GM21528 (cell line): Measurements from ENCODE around the gene RAI1.

Source experiments
- ATAC-seq: cut with Tn5 transposase; IDR thresholded peaks from one replicate; pipeline ENCODE4 v1.9.1; 2021; ENCODE audit warnings: mild to moderate bottlenecking, moderate library complexity; ENCODE audit not compliant: unreplicated experiment, low FRiP score

RAI1 gene

DNA sequence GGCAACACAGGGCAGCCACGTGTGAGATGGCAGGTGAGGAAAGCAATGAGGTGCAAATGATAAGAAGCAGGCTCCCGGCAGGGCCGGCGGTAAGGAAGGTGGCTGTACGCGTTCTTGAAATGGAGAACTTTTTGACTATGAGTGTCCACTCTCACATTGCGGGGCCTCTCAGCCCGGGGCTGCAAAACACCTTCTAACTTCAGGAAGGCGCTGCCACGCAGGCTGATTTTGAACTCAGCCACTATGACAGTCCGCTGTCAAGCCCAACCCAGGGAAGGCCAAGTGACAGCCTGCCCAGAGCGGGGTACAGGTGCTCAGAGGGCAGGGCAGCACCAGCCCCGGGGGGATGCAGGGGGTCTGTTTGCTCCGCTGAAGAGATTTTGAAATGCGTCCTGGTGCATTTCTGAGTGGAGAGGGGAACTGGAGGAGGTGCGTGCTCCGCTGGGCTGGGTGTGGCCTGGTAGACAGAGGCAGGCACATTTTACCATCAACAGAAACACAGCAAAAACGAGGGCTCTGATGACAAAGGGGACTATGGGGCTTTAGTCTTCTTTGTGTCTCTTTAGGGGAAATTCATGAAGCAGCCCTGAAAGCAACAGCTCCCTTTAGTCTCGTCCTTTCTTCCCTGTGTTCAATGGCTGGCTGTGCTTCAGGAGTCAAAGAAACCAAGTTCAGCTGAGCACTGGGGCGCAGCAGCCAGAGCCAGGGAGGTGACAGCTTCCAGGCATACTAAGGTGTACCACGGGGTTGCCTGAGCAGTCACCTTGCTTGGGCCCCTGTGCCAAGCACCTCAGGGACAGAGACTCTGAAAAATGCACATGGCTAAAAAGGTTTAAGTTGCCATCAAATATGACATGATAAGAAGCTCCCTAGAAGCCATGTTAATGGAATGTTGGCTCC lies 170.1 kb downstream of the RAI1 start:
- ATAC-seq: no peak

DNA sequence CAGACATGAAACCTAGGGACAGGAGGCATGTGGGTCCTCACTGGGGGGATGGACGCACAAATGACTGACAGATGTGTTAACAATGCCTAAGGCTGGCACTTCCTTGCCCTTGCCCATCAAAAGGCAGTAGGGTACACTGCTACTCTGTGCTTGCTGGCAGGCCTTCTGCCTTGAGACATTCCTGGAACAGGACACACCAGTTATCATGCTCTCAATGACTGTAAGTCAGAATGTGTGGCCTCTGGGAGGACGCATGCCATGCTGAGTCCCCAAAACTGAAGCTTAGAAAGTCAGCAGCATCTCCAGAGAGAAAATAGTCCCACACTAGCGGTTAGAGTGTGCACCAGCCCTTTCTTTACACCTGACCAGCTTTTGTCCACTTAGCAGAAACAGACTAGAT lies 171.7 kb downstream of the RAI1 start:
- ATAC-seq: no peak

DNA sequence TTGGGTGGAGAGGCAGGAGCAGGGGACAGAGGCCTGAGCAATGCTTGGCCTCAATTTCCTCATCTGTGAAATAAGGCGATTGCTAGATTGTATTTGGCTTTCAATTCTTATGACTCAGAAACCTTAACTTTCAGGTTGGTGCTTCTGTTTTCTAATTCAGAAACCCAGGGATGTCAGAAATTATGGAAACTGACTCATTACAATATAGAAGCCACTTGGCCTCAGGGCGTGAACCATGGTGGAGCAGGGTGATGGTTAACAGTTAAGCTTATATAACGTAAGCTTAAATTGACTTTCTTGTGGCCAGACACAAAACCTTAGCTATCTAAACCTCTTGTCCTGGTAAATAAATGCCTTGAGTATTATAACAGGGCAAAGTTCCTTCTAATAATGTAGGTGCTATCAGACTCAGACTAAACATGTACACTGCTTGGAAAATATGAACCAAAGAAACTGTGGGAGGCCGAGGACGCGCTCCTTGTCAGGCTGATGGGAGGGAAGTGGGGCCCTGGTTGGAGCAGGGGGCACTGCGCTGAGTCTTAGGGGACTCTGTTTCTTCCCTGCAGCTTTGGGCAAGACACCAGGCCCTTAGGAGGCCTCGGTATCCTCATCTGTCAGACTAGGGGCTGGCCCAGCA lies 172.7 kb downstream of the RAI1 start:
- ATAC-seq: no peak

DNA sequence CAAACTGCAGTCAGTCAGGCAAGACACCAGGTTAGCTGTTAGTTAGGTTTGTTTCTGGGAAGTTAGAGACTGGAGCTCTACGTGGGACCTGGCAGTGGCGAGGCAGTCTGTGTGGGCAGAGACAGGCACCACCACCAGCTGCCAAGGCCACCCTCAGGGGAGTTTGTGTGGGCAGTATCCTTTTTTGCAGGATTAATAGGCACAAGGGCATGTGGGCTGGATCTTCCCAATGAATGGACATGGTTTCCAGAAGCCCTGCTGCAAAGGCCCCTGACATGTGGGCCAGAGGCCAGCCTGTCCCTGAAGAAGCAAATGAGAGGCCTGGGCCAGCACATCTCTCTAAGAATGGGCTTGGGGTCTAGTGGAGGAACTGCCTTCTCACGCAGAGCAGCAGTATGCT lies 174.7 kb downstream of the RAI1 start:
- no peak for ATAC-seq

DNA sequence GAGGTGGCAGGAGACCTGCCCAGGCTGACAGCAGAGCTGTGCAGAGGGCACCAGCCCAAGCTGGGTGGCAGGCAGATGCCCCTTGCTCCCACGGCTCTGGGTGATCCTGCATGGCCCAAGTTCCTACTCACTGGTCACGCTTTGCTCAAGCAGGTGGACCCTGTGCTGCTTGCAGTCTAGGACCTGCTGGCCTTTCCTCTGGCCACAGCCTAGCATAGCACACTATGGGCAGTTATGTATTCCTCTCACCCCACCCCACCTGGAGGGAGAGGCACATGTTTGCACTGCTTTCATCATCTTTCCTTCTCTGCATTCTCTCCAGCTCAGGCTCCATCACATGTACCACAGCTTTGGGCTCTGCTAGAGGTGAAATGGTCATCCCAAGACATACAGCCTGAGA lies 175.1 kb downstream of the RAI1 start:
- no peak for ATAC-seq

DNA sequence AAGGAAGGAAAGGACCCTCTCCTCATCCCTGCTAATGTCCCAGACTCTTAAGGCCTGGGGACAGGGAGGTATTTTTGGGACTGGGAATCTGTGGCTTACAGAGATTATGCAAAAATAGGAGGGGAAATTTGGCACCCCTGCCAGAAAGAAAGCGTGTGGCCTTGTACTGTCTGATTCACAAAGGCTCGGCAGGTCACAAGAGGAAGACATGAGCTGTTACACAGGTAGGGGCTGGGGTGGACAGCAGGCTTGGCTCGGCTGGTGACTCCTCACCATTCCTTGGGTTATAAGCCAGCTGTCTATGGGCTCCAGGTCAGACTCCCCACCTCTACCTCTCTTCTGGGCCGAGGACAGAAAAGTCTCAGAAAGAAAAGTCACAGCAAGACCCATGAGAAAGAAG lies 176.2 kb downstream of the RAI1 start:
- ATAC-seq: no peak

DNA sequence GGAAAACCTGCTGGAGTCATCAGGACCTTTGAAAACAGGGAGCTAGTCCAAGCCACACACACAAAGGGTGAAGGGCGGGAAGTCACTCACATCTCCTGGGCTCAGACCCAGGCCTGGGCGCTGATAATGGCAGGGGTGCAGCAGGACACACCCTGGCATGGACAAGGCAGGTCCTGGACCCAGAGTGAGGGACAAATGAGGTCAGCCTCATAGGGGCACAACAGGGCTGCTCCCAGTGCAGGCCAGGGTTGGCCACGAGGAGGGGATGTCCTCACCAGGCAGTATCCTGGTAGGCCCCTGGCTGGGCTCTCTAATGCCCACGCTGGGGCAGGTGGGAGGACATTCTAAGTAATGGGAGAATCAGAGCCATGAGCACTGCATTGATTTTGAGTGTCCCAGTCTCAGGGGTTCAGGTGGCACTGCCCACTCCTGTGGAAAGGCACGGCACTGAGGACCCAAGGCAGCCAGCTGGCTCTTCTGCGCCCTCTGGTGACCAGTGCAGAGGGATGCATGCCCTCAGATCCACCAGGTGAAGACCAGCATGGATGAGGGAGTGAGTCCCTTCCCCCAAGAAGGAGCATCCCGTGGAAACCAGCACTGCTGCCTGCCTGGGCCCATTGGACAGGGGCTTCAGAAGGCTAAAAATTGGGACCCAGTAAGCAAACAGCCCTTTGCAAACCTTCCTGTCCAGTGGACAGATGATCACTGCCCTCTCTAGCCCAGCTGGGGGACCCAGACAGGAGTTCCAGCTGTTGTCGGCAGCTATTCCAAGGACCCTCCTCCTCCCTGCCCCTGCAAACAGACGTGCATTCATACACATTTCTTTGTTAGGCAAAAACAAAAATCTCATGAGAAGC lies 178.9 kb downstream of the RAI1 start:
- no peak for ATAC-seq

DNA sequence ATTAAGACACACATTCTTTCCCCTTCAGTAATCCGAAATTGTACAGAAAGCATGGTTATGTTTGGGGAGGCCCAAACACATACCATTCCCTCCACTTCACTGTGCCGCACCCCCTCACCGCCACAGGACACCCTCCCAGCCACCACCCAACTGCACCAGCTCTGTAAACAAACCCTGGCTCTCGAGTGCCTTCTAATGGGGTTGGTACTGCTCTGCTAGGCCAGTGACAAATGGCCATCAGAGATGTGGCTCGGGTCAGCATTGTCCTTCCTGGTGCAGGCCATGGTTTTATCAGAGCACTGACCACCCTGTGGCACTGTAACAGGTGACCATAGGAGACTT lies 179.5 kb downstream of the RAI1 start:
- no peak for ATAC-seq
